Hematopoietic multipotent progenitor cell treated with erythropoietin and hydrocortisone succinate and interleukin-3 and kit ligand, for 6 days (in vitro differentiated cells): ENCODE results near the gene ECE2.

Source experiments
- DNase-seq: peaks from one replicate; pipeline ENCODE4 v3.0.0-alpha.2; 2015

The ECE2 gene

GRCh38 chr3:184275961-184276910 lies at the start of gene ECE2:
ECE2 (plus strand) TSS chr3:184276022; CDS start chr3:184276154, 132 bp downstream.
- DNase-seq: no peak

GRCh38 chr3:184227481-184227935 lies 48.3 kb upstream of the ECE2 start:
- DNase-seq: peak; percentile 73

GRCh38 chr3:184228376-184229137 lies 47.3 kb upstream of the ECE2 start:
- DNase-seq: no peak

GRCh38 chr3:184229394-184230080 lies 46.3 kb upstream of the ECE2 start, which contains the start of gene VWA5B2:
VWA5B2 (plus strand) TSS chr3:184229585; CDS start chr3:184230529, 944 bp downstream.
- DNase-seq: peak; percentile 79

- peak; percentile 51 for DNase-seq
Observed at GRCh38 chr3:184230081-184230602, 45.7 kb upstream of the ECE2 start.

- DNase-seq: no peak
Observed at GRCh38 chr3:184230603-184231528, 45.0 kb upstream of the ECE2 start.

GRCh38 chr3:184231671-184232070 lies 44.2 kb upstream of the ECE2 start:
- DNase-seq: no peak

GRCh38 chr3:184233127-184233843 lies 42.5 kb upstream of the ECE2 start:
- DNase-seq: no peak

GRCh38 chr3:184234224-184234623 lies 41.6 kb upstream of the ECE2 start:
- peak; percentile 63 for DNase-seq

- DNase-seq: no peak
Observed at GRCh38 chr3:184234671-184235380, 41.0 kb upstream of the ECE2 start.

GRCh38 chr3:184235381-184236032 lies 40.3 kb upstream of the ECE2 start:
- DNase-seq: no peak

GRCh38 chr3:184236033-184236410 lies 39.8 kb upstream of the ECE2 start:
- no peak for DNase-seq

GRCh38 chr3:184236636-184237035 lies 39.2 kb upstream of the ECE2 start:
- DNase-seq: no peak

- DNase-seq: no peak
Observed at GRCh38 chr3:184237211-184237610, 38.6 kb upstream of the ECE2 start.

GRCh38 chr3:184237807-184238206 lies 38.0 kb upstream of the ECE2 start:
- DNase-seq: no peak

GRCh38 chr3:184238246-184238818 lies 37.5 kb upstream of the ECE2 start:
- DNase-seq: no peak

- no peak for DNase-seq
Observed at GRCh38 chr3:184239221-184239620, 36.6 kb upstream of the ECE2 start.

GRCh38 chr3:184239708-184240107 lies 36.1 kb upstream of the ECE2 start:
- DNase-seq: no peak
